IPS-NIHi7 (cell line): ENCODE measurements around the gene PPFIA1.

Experiments used
- DNase-seq: peaks from one replicate; pipeline ENCODE4 v3.0.0; 2012; ENCODE audit warnings: mixed read lengths; ENCODE audit errors: extremely low spot score

PPFIA1 gene

DNA sequence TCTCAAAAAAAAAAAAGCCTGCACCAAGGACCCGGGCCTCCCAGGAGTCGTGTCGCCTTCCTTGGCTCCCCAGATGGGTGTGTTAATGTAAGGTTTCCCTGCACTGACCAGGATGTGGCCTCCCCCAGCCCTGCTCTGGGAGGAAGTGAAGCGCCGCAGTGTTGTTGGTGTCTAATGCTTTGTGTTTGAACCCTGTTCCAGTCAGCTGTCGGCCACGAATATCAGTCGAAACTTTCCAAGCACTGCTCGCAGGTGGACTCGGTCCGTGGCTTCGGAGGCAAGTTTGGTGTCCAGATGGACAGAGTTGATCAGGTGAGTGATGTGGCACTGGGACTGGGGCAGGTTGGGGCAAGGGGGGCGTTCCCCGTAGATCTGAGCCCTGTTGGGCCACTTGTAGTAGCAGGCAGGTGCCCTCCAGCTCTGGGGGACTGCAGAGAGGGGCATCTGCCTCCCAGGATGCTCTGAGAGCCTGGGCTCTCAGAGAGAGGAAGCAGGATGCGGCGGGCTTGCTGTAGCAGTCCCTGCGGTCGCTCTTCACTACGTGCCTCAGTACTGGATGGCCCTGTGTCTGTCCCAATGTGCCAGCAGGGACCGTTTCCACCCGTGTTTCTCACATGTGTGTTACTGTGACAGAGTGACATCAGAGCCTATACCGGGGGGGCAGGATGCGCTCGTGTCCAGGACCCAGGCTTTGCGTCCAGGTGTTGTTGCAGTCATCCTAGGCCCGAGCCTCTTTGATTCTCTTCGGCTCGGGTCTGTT is 144.0 kb downstream of the PPFIA1 start:
- DNase-seq = no peak

DNA sequence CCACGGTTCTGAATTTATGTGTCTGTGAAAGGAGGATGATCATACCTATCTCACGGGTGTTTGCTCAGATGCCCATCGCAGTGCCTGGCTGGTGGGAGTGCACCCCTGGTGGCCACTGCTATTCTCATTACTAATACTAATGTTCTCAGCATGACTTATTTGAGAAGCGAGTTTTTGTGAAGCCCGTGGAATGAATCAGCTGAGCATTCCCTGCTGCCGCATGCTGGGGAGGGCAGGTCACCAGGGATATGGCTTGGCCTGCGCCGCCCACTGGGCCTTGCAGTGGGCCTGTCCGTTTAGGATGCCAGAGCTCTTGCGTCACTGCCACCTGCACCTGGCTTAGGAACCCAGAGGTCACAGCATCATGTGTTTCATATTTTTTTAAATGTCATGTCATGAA is 144.7 kb downstream of the PPFIA1 start:
- DNase-seq = no peak

DNA sequence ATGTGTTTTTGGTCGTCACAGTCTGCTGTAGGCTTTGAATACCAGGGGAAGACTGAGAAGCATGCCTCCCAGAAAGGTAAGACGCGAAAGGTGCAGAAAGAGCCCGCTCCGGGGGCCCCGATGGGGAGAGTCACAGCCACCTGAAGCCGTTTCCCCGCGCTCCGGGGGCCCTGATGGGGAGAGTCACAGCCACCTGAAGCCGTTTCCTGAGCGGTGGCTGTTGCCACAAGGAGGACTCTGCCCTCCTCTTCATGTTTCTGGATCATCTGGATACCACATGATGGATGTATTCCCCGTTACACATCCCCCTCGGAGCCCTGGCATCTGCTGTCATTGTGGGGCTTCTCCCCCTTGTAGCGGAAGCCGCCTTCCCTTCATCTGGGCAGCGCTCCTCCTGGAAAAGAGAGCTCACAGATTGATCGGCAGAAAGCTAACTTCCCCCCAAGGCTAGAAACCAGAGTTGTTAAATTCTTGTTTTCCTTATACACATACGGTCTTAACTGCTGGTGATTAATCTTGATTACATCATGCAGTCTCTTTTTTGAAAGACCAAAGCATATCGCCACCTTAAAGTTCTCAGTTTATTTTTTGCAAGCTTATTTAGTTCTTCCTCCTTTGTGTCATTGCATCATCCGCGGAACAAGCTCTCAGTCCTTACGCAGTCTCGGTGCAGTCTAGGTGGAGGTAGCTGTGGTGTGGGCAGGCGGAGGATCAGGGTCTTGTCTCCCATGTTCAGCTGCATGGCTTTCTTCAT is 145.3 kb downstream of the PPFIA1 start:
- DNase-seq = no peak

DNA sequence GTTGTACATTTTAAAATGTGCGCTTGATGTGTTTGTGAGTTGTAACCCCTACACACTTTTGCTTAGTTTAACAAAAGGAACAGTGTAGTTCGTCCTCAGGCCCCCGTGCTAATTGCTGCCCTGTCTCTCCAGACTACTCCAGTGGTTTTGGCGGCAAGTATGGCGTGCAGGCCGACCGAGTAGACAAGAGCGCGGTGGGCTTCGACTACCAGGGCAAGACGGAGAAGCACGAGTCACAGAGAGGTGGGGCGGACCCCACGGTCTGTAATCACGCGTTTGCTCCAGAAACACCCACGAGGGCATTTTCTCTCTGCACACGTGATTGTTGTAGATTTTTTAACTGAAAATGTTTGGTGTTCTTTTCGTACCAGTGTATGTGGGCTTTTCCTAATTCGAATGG is 146.4 kb downstream of the PPFIA1 start:
- no peak for DNase-seq

DNA sequence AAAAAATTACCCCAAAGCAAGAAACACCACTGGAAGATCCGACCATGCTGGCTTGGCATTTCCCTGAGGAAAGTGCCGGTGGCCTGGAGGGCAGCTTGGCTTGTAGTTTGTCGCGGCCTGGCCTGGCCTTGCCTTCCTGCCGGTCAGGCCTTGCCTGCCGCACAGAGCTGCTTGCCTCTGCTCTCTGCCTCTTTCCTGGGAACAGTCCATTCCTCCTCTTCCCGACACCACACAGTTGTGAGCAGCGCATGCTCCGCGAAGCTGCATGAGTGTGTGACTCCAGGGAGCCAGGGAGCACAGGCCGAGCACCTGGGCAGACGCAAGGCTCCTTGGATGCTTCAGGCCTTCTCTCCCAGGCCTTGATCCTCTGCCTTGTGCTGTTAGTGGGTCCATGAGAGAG is 147.6 kb downstream of the PPFIA1 start:
- DNase-seq = no peak

DNA sequence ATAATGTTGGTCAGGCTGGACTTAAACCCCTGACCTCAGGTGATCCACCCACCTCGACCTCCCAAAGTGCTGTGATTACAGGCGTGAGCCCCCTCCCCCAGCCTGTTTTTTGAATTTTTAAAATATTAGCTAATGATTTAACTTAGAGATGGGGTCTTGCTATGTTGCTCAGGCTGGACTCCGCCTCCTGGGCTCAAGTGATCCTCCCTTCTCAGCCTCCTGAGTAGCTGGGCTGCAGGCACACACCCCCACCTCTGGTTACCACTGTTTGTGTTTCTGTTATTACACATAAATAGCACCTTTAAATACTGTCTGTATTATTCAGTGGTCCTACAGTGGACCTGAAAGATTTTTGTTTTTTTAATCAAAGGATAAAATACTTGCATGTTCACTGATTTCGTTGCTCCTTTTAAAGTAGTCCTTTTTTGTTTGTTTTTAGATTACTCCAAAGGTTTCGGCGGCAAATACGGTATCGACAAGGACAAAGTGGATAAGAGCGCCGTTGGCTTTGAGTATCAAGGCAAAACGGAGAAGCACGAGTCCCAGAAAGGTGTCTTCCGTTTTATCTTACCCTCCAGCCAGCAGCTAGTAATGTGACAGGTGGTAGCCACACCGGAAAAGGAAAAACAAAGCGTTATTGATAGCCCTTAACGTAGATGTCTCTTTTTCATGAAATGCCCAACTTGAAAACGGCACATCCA is 149.0 kb downstream of the PPFIA1 start:
- DNase-seq = no peak

DNA sequence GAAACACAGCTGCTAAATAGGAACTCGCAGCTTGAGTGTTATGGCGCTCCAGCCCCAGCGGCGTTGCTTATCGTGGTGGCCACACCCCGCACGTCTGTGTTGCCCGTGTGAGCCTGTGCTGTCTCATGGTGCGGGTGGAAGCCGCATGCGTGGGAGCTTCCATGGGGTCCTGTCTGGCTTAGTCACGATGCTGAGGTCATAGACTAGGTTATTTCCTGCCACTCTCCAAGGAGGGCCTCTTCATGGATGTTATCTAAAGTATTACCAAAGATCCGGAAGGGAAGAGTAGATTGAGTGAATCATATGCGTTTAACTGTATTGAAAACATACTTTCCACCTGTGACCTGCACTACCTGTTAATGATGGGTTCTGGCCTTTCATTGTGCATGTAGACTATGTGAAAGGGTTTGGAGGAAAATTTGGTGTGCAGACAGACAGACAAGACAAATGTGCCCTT is 149.5 kb downstream of the PPFIA1 start:
- no peak for DNase-seq

DNA sequence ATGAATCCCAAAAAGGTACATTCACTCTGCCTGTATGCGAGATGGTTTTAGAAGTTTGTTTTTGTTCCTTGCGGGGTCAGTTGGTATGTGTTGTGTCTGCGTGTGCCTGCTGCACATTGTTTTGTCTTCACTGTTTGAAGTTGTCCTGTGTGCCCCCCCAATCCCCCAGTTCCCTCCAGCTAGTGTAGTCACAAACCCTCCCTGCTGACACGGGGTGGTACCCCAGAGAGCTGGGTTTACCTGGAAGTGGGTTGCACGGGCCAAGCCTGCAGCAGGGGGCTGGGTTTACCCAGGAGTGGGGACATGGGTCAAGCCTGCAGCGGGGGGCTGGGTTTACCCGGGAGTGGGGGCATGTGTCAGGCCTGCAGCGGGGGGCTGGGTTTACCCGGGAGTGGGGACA is 150.0 kb downstream of the PPFIA1 start:
- no peak for DNase-seq

DNA sequence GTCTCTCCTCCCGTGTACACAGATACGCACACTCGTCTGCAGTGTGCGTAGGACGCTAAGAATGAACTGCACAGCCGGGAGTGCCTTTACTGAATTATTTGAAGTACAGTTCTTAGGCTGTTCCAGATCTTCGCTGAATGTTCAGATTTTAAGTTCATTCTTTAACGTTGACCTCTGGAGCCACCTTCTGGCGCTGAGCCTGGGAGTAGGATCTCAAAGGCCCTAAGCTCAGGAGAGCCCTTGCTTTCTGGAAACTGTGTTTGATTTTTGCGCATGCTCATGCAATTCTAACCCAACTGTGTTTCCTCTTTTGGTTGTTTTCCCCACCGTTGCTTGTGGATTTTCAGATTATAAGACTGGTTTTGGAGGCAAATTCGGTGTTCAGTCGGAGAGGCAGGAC is 150.6 kb downstream of the PPFIA1 start:
- DNase-seq = no peak

DNA sequence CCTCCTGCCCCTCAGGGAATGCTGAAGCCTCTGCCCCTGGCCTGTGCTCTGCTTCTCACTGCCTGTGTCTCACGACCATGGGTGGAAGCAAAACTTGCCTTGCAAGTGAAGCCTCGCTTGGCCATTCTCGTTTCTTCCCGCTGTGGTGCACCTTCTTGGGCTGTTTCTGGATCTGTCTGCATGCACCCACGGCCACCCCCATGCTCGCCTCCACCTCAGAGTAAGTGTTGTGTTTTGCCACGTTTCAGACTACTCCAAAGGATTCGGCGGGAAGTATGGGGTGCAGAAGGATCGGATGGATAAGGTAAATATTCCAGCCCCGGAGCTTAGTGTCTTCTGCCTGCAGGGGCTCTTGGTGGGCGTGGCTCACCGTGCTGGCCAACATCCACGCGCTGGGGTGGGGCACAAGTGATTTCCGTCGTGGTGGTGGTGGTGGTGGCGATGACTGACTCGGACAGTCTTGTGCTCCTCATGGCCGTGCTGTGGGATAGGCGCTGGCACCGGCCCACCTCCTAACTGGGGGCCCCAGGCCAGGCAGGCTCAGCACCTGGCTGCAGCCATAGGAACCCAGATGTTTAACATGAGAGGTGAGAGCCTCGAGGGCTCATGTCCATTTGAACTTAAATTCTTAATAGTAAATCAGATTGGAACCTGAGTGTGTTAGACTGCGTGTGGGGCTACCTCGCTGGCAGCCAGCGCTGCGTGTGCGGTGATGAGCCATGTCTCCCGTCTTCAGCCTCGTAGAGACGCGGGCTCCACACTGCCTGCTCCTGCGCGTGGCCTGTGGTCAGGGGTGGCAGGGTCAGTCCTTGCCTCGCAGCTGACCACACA is 152.4 kb downstream of the PPFIA1 start:
- no peak for DNase-seq

DNA sequence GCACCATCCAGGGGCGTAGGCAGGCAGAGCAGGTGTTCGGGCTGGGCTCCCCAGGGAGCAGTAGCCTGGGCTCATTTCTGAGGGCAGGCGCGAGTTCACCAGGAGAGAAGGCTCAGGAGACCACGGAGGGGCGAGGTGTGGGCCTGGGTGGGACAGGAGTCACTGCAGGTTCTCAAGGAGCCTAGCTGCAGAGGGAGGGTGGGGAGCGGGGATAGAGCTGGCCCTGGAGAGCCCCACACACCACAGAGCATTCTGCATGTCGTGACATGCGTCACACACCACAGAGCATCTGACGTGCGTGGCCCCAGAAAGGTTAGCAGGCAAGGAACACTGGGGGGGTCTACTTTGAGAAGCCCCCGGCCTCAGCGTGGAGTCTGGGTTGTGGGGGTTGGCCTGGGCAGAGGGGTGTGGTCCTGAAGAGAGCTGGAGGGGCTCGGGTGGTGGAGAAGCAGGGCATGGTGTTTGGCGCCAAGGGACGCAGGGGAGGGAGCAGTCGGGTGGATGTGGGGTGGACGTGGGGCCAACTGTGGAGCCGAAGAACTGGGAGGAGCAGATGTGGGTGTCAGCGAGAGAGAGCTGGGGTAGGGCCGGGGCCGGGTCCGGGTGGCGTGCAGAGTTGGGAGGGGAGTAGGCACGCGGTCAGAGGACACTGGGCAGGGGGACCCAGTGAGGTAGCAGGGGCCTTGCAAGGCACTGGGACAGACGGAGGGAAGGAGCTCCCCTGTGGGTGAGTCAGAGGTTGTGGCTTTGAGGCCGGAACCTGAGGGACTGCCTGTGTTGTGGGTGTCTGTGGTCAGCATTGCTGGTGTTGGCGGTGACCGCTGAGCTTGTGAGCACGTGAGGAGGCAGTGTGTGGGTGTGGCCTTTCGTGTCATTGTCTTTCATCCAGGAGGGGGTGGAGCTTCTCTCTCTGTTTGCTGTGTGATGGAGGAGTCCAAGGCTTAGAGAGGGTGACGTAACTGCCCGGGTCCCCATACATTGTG is 153.3 kb downstream of the PPFIA1 start:
- DNase-seq = peak; percentile 52

DNA sequence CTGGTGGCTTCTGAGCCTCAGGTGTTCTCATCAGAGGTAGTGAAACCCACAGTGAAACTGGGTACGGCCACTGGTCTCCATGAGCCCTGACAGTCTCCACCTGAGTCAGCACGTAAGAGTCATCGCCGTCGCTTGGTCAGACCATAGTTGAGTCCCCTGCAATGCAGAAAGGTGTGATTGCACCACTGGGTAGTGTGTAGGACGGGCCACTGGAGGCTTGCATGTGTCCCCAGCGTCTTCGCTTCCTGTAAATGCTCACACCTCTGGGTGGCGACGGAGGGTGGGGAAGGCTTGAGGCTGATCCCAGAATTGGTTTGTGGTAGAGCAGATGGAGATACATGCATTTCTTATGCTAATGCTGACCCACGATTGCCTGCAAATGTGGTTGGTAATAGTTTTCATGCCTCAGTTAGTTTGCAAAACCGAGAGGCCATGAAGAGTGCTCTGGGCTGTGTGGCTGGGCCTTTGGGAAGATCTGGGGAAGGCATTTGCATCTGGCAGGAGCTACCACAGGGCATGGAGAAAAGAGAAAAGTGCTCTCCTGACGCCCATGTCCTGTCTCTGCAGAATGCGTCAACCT is 154.4 kb downstream of the PPFIA1 start:
- no peak for DNase-seq

DNA sequence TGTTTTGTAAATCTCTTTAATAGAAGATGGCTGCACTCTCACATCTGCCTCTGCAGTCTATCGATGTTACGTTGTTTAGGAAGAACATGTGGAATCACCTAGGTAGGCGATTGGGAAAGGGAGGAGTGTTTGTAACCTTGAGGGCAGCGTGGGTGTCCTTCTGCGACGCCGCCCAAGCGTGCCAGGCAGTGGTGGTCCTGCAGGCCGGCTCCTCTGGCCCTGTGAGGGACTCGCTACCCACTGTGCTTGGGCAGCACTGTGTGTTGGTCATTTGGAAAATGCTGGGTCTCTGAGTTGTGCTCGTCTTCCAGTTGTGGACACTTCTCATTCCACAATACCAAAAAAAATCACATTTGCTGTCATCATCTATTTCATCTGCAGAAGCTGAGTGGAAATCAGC is 156.9 kb downstream of the PPFIA1 start:
- DNase-seq = no peak

DNA sequence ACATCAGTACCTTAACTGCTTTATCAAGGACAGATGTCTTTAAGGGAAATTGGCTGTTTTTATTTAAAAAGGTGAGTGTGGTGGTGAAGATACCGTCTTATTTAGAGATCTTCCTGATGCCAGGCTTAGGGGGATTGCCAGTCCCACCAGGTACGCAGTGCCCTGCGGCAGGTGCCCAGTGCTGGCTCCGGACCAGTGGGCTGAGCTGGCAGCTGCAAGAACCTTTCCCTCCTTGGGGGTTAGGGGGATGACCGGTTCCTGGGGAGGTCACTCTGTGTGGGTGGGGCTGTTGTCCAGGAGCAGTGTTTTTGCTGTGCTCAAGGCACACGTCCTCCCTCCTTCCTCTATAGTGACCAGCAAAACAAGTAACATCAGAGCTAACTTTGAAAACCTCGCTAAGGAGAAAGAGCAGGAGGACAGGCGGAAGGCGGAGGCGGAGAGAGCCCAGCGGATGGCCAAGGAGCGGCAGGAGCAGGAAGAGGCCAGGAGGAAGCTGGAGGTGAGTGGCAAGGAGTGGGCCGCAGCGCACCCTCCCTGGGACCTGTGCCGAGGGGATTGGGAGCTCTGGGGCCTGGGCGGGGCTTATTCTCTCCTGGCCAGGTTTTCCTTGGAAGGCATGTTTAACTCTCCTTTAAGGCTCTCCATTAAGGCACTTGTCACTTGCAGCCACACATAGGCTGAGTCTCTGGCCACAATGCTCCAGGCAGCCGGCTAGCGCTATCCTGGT is 158.4 kb downstream of the PPFIA1 start:
- DNase-seq = no peak

DNA sequence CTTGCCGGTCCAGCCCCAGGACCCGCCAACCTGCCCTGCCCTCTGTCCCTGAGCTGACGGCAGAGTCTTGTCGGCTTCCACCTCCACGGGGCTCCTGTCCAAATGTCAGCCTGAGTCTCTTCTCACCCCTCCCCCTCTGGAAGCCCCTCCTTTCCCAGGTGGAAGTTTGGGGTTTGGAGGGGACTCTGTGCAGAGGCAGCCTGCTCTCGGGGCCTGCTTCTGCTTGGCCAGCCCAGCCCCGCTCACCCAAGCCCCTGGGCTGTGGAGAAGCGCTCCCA is 158.9 kb downstream of the PPFIA1 start:
- no peak for DNase-seq

DNA sequence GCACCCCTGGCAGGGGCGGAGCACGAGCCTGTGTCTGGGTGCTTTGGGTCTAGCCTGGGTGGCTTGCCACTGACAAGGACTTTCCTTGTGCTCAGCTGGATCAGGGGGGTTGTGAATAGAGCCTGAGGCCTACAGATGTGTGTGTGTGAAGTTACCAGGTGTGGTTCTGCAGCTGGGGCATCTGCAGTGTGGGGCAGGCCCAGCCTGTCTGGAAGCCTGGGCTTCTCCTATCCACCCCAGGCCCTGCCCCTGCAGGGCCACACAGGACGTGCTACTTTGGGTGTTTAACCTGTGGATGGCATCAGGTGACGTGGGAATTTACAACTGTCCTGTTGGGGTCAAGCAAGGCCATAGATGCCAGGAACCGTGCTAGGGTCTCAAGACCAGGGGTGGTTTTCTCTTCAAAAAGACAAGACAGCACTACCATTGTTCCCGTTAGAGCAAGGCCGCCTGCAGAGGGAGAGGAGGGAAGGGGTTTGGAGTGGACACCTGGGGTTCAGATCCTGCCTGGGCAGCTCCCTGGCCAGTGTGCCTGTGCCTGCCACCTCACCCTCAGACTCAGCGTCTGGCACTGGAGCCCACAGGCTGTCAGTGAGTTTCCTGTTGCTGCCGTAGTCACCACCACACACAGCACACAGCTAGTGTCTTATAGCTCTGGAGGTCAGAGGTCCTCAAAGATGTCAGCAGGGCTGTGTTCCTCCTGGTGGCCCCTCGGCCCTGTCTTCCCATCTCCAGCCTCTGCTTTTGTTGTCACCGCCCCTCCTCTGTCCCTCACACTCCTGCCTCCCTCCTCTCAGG is 159.4 kb downstream of the PPFIA1 start:
- DNase-seq = no peak

DNA sequence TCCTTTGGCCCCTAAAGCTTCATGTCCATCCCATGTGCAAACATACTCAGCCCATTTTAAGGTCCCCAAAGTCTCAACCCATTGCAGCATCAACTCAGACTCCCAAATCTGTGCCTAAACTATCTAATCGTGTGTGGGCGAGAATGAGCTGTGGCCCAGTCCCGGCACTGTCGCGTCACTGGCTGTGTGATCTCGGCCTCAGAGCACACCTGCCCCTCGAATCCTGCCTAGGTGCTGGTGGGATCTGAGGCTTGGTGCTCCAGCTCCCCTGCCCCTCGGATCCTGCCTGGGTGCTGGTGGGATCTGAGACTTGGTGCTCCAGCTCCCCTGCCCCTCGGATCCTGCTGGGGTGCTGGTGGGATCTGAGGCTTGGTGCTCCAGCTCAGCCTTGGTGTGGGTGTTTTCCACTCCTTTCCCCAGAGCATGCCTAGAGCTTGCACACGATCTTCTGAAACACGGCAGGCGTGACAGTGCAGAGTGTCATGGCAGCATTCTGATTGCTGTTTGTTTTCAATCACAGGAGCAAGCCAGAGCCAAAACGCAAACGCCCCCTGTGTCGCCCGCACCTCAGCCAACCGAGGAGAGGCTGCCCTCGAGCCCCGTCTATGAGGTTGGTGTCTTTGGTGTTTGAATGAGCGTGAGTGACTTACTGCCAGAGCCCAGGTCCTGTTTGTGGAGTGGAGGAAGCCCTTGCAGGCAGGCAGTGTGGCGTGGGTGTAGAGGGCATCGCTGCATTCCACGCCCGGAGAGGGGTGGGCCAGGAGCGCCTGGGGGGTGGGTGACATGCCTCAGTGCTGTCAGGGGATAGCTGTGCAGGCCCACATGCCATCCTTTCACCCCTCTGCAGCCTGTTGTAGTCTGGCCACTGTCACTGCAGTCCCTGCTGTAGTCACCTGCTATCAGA is 160.4 kb downstream of the PPFIA1 start:
- no peak for DNase-seq

DNA sequence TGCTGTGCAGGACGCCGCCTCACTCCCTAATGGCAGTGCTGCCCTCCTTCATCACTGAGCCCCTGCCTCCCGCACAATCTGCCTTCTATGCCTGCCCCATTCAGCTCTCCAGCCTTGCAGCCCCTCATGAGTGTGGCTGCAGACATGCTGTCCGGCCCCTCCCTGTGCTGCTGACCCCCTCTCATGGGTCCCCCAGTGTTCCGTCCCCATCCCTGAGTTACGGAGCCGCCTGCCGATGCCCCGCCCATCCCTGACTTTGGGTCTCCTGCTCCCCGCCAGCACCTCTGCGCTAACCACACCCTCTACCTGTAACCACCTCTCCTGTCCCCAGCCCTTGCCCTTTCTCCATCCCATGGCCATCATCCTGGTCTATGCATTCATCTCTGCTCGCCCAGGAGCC is 161.1 kb downstream of the PPFIA1 start:
- DNase-seq = no peak
